ENCODE data around the gene TMEM151B.

- TF ChIP-seq CTCF (IDR thresholded peaks at IDR 0.05; ENCODE audit: low read depth, low read length): no peak
- TF ChIP-seq POLR2A (IDR thresholded peaks at IDR 0.05; ENCODE audit: extremely low read depth, insufficient read length): peak; percentile 11
Measured at GRCh38 chr6:44255105-44255808, 15.0 kb upstream of the TMEM151B start.

Measured in NB4 (cell line).